22Rv1 (cell line): ENCODE results near the gene CAMK1D.

ENCODE experiments used
- CTCF ChIP-seq: fragments of 450-650 bp; IDR thresholded peaks from 2 replicates; pipeline ENCODE4 v1.5.1; 2017; ENCODE audit warnings: mild to moderate bottlenecking
- ZFX ChIP-seq: fragments of 450-650 bp; IDR thresholded peaks from 2 replicates; pipeline ENCODE4 v1.6.1; 2017; ENCODE audit warnings: antibody characterized with exemption, borderline replicate concordance

DNA sequence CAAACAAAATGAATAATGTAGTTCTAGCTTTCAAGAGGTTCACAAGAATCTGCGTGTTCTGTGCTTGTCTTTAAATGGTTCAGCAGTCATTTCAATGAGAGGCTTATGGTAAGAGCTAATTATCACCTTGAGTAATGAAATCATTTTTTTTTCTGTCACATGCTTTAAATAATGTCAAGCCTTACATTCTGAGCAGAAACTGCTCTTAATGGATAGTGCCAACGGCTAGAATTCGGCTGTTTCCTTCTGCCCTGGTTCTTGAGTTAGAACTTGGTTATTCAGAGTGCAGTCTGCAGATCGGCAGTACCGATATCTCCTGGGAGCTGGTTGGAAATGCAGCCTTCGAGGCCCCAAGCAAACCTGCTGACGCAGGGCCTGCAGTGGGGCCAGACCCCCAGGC is 316.2 kb downstream of the CAMK1D start:
- no peak for TF ChIP-seq CTCF
- TF ChIP-seq ZFX = no peak
